DMS 273 (cell line): ENCODE results near the gene AXIN2.
"Not testable (repeated sequence)": the region's sequence is repeated elsewhere in the genome, so short reads cannot be mapped to it uniquely, and the experiment has no call there.

Experiments
- DNase-seq: peaks from one replicate; lab custom pipeline; 2025; ENCODE audit not compliant: unreplicated experiment; lab: John Stamatoyannopoulos, UW

The AXIN2 gene

GRCh38 chr17:65523853-65524664 lies 37.4 kb downstream of the AXIN2 start:
- DNase-seq, result no peak

GRCh38 chr17:65523411-65523810 lies 38.0 kb downstream of the AXIN2 start:
- DNase-seq, result no peak

GRCh38 chr17:65522751-65523404 lies 38.6 kb downstream of the AXIN2 start:
- DNase-seq, result no peak

DNA sequence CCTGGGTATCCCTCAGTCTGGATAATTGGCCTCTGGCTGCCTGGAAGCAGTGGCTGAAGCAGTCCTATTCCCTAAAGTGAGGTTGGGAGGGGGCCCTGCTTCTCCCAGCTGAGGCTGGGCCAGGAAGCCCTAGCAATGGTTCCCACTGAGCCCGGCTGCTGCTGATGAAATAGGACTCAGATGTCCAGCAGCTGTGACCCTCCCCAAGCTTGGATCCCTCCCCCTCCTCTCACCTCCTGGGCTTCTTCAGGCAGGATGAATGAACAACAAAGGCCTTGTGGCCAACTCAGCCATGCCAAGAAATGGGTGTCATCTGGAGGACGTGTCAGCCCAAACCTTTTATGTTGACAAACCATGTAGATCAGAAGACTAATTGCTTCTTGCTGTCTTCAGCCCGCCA lies 42.0 kb downstream of the AXIN2 start:
- no peak for DNase-seq

DNA sequence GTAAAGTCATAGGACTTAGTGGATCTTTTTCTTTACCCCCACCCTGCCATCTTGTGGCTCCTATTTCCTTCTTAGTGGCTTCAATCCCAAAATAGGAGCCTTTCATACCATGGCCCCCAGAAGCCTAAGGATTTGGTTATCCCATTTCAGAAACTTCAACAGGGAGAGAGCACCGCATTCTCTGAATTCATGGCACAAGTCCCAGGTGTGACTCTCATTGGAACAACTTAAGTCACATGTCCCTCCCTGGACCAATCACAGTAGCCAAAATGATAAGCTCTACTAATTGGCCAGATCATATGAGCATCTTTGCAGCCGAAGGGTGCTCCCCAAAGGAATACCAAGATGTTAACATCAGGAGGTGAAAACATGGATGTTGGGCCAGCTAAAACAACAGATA lies 43.2 kb downstream of the AXIN2 start:
- DNase-seq, result no peak

DNA sequence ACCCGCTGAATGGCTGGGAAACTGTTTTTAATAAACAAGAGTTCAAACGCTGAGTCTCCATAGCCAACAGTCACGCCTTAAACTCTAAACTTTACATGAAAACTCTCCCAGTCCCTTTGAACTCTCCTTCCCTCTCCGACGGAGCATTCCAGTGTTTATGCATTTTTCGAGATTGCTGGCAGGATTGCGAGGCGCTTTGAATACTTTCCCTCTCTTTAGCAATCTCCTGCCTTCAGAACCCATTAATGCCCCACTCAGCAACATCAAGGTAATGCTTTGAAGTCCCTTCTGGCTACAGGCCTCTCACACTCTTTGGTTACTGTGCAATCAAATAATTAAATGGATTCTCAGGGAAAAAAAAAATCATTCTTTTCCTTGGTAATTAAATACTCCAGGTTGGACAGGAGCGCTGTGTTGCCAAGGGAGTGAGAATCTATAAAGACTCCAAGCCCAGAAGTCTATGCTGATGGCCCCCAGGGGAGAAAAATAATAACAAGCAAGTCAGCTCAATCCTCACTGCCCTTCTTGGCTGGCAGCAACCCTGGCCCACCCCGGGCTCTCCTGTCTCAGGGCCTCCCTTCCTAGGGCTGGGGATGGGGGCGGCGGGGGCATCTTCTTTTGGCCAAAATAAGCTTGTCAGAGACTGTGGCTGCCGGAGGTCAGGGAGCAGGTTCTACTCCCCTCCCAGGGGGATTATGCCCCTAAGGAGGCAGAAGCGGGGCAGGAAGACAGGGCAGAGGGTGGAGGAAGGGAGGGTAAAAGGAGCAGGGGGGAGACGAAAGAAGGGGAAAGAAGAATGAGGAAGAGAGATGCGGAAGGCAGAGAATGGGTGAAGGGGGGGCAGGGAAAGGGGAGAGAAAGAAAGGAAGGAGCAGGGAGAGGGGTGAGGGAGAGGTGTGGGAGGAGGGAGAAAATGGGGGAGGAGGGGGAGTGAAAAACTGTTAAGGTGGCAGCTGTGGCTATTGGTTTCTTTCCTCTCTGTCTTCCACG lies 45.2 kb downstream of the AXIN2 start:
- DNase-seq, result peak; percentile 19

DNA sequence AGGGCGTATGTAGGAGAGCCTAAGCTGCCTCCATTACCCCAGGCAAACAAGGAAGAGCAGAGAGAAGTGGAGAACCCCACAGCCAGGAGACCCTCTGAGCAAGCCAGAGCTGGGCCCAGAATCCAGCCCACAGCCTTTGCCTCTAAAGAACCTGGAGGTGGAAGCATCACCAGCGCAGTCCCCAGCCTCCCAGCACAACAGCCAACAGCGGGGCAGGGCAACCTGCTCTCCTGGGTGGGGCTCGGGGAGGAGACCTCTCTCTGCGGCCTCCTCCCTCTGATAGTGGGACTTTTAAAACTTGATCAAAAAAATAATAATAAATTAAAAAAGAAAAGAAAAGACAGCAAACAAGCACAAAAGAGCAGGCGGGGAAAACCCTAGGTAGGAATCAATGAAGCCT lies 45.9 kb downstream of the AXIN2 start:
- no peak for DNase-seq

DNA sequence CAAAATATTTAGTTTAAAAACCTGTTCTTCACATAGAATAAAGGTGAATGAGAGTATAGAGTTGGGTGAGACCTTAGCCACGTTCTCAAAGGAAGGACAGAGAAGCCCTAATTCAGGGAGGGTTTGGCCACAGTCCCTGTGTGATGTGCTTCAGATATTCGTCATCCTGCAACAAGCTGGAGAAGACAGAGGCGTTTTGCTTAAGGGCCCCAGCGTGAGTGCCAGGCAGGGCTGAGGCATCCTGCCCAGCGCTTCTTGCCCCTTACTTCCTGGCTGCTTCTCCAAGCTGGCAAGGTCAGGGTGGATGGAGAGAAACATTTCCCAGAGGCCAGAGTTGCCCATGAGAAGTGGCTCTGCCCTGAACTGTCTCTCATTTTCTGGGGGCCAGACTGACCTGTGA lies 46.9 kb downstream of the AXIN2 start:
- no peak for DNase-seq

- no peak for DNase-seq
Measured at GRCh38 chr17:65514082-65514481, 47.4 kb downstream of the AXIN2 start.

DNA sequence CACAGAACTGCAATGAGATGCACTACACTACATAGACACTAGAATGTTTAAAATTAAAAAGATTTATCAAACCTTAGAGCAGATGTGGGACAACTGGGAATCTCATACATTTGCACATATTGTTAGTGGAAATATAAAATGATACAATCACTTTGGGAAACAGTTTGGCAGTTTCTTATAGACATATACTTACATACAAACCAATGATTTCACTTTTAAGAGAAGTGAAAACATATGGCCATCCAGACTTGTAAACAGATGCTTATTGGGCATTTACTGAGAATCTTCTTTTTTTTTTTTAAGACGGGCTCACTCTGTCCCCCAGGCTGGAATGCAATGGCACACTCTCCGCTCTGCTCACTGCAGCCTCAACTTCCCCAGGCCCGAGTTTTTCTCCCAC lies 50.1 kb downstream of the AXIN2 start:
- DNase-seq, result no peak

DNA sequence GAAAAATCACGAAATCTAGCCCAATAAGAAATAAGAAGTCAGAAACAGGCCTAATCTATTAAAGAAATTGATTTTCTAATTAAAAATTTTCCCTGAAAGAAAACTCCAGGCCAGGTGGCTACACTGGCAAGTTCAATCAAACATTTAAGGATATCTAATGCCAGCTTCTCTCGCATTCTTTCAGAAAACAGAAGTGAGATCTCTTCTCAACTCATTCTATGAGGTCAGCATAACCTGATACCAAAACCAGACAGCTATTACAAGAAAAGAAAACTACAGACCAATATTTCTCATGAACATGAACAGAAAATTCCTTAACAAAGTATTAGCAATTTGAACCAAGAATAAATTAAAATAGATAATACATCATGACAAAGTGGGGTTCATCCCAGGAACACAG lies 52.4 kb downstream of the AXIN2 start:
- no peak for DNase-seq

DNA sequence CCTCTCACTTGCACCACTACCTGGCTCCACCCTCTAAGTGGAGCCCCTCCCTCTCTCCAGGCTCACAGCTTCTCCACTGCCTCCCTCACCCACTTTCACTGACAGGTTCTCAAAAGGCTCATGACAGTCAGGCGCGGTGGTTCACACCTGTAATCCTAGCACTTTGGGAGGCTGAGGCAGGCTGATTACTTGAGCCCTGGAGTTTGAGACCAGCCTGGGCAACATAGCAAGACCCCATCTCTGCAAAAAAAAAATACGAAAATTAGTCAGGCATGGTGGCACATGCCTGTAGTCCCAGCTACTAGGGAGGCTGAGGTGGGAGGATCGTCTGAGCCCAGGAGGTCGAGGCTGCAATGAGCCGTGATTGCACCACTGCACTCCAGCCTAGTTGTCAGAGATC lies 56.8 kb downstream of the AXIN2 start:
- not testable (repeated sequence) for DNase-seq

DNA sequence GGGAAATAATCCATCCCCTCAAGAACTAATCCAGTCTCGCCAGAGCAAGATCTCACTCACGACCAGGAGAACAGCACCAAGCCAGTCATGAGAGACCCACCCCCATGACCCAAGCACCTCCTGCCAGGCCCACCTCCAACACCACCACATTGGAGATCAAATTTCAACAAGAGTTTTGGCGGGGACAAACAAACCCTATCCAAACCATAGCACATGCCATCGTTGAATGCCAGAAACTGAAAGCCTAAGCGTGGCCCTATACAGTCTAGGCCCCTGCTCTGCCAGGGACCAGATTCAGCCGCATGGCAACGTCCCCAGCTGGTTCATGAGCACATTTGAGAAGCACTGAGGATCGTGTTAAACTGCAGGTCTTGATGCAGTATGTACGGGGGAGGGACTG lies 57.3 kb downstream of the AXIN2 start:
- no peak for DNase-seq

DNA sequence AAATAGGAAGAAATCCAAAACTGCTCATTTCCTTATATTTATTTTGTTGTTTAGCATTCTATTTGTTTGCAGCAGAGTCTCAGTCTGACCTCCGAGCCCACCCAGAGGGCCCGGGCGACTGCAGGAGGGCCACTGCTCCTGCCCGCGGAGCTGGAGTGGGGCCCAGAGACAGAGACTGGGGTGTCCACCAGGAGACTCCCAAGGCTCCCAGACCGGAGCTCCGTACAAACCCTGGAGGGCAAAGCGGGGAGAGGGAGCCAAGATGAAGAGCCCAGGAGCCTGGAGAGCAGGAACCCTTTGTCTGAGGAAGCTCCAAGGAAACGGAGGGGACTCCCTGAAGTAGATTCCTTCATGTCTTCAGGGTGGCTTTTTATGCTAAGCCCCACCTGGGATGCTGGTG lies 57.9 kb downstream of the AXIN2 start:
- no peak for DNase-seq

DNA sequence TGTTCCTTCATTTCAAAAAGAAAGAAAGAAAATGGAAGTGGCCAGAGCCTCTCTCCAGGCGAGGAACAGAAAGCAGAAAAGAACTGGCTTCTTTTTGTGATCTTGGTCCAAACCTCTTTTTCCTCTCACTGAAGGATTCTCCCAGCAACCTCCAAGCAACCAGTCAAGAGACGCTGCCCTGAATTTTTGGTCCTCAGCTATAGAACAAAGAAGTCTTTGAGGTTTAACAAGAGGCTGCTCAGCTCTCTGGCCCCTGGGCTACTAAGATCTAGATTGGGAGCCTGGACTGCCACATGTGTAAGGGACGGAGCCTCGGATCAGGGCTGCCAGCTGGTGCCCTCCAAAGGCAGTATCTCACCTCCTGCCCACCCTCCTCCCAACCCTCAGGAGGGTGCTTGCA lies 62.6 kb downstream of the AXIN2 start:
- no peak for DNase-seq

DNA sequence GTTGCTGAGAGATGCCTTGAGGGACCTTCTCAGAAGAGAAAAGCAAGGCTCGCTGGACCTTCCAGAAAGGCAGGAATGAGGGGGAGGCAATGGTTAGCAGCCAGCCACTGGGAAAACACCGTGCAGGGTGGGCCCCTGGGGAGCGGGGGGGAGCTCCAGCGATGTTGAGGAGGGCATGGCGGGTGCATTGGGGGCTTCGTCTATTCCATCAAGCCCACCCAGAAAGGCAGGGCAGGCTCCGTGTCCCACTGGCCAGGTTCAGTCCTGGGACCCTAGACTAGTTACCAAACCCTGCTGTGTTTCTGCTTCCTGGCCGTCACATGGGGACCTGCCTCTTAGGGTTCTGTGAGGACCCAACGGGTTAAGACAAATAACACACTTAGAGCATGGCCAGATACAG lies 64.6 kb downstream of the AXIN2 start:
- no peak for DNase-seq

DNA sequence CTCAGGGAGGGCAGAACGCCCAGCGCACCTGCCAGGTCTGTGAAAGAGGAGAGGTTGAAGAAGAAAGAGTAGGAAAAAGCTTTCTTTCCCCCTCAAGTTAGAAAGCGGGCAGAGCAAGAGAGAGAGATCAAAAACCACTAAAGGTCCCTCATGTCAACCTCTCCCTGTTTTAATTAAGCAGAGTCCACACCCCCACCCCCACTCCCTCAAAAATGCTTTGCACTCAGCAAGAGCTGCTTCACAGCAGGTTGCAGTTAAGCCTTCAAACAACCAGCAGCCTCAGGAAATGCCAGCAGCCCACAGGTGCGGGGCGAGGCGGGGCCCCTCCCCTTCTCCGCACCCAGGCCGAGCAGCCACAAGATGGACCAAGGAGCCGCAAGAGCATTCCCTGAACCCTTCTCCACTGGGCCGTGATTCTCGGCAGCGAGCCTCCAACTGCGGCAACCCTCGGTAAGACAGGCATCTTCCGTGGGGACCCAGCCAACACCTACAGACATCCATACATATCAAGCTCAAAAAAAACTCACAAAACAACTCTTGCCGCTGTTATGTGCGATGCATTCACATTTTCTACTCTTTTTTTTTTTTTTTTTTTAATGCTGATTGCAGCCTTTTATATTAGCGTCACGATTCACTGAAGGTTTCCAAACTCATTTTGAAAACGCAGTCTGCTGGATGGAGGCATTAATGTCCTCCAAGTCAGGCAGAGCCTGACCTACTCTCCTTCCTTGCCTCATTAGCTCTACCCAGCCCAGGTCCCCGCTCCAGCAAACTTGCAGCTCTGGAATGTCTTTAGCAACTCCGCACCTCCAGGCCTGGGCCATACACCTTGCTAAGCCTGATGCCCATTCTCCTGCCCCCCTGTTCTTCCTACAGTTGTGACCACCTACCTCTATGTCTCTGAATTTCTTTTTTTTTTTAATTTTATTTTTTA lies 66.1 kb downstream of the AXIN2 start:
- no peak for DNase-seq

- peak; percentile 63 for DNase-seq
Measured at GRCh38 chr17:65489413-65490155, 71.9 kb downstream of the AXIN2 start.

DNA sequence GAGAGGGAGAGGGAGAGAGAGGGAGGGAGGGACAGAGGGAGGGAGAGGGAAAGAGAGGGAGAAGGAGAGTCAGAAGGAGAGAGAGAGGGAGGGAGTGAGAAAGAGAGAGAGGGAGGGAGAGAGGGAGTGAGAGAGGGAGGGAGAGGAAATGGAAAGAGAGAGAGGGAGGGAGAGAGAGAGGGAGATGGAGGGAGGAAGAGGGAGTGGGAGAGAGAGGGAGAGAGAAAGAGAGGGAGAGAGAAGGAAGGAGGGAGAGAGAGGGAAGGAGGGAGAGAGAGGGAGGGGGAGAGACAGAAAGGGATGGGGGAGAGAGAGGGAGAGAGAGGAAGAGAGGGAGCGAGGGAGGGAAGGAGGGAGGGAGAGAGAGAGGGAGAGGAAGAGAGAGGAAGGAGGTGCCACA lies 72.8 kb downstream of the AXIN2 start:
- DNase-seq, result no peak

GRCh38 chr17:65487990-65488389 lies 73.5 kb downstream of the AXIN2 start:
- DNase-seq, result no peak
